Left ventricle myocardium inferior (tissue), 1 donor: ENCODE measurements around the gene NUCKS1. TPM values are rescaled to one million over a fixed set of nuclear protein-coding genes. Genes with fewer than 3 reads are reported as not detected.

Source experiments
- DNase-seq: peaks from one replicate; pipeline ENCODE4 v3.0.0-alpha.2; 2020
- H3K27ac ChIP-seq: fragments of 200-600 bp; replicated peaks from 2 replicates; pipeline ENCODE4 v1.8.0; 2021
- H3K27me3 ChIP-seq: fragments of 200-600 bp; 2 replicates; pipeline ENCODE4 v1.8.0; 2021; ENCODE audit warnings: low read depth
- H3K36me3 ChIP-seq: fragments of 200-600 bp; 2 replicates; pipeline ENCODE4 v1.8.0; 2021
- H3K4me1 ChIP-seq: fragments of 200-600 bp; 2 replicates; pipeline ENCODE4 v1.8.0; 2021
- H3K4me3 ChIP-seq: fragments of 200-600 bp; 2 replicates; pipeline ENCODE4 v1.8.0; 2021; ENCODE audit warnings: mild to moderate bottlenecking, moderate library complexity
- H3K9me3 ChIP-seq: fragments of 200-600 bp; replicated peaks from 2 replicates; pipeline ENCODE4 v1.8.0; 2021
- intact Hi-C: fragments of 100-400 bp; cut with micrococcal nuclease; formaldehyde crosslinking; loops from one replicate; pipeline ENCODE4 v1.11.0; 2022
- total RNA-seq: library from RNA; stranded (reverse); fragmentation: NEBNext Ultra II Directional; extraction: Animal tissue kit (Norgen Biotek cat#: 25700); gene quantifications from one replicate; pipeline ENCODE4 v1.2.1, GENCODE V29; 2021
- TF ChIP-seq, protein P1 (sequence below): fragments of 200-600 bp; IDR thresholded peaks from 2 replicates; pipeline ENCODE4 v1.8.0; 2021; ENCODE audit warnings: antibody characterized with exemption, mild to moderate bottlenecking, borderline replicate concordance
- donor health status: DM: no; HTN: yes; CAD: no; lungs with severe emphysema.

Gene NUCKS1
- total RNA-seq, 1 donor from 2014 or later, result 217 TPM

GRCh38 chr1:205672970-205673369 lies 77.0 kb downstream of the NUCKS1 start:
- Histone ChIP-seq H3K36me3 (no peaks in the 10 kb centered on the region), H3K9me3 (no peaks in the 10 kb centered on the region), H3K4me1 (peaks cover 45% of the 10 kb centered on the region), H3K27me3 (no peaks in the 10 kb centered on the region), H3K4me3 (no peak overlapping the region), H3K27ac (no peak overlapping the region)
- intact Hi-C loops, result no loop called here
- DNase-seq, result no peak
- TF ChIP-seq, protein P1, sequence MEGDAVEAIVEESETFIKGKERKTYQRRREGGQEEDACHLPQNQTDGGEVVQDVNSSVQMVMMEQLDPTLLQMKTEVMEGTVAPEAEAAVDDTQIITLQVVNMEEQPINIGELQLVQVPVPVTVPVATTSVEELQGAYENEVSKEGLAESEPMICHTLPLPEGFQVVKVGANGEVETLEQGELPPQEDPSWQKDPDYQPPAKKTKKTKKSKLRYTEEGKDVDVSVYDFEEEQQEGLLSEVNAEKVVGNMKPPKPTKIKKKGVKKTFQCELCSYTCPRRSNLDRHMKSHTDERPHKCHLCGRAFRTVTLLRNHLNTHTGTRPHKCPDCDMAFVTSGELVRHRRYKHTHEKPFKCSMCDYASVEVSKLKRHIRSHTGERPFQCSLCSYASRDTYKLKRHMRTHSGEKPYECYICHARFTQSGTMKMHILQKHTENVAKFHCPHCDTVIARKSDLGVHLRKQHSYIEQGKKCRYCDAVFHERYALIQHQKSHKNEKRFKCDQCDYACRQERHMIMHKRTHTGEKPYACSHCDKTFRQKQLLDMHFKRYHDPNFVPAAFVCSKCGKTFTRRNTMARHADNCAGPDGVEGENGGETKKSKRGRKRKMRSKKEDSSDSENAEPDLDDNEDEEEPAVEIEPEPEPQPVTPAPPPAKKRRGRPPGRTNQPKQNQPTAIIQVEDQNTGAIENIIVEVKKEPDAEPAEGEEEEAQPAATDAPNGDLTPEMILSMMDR, result no peak

DNA sequence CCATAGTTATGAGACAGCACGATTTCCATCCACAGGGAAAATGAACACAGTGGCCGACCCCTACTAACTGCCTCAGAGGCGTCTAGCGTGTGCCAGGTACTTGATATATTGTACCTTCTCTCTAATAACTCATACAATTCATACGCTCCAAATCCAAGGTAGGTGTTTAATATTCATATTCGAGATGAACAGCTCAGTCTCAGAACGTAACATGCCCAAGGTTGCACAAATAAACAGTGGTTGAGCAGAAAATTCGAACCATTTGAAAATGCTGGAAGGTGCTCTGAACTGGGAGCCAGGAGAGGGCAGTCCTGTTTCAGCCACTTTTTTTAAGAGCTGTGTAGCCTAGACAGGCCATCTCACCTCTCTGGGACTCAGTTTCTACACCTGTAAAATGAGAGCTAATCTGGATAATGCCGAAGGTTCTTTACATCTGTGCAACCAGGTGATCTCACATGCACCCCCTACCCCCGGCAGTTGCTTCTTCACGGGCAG lies 77.5 kb downstream of the NUCKS1 start:
- TF ChIP-seq, protein P1, result peak; percentile 13
- Histone ChIP-seq H3K27me3 (no peaks in the 10 kb centered on the region), H3K4me1 (peaks cover 40% of the 10 kb centered on the region), H3K9me3 (no peaks in the 10 kb centered on the region), H3K4me3 (no peak overlapping the region), H3K27ac (no peak overlapping the region), H3K36me3 (no peaks in the 10 kb centered on the region)
- DNase-seq, result no peak
- intact Hi-C loops, result no loop called here

DNA sequence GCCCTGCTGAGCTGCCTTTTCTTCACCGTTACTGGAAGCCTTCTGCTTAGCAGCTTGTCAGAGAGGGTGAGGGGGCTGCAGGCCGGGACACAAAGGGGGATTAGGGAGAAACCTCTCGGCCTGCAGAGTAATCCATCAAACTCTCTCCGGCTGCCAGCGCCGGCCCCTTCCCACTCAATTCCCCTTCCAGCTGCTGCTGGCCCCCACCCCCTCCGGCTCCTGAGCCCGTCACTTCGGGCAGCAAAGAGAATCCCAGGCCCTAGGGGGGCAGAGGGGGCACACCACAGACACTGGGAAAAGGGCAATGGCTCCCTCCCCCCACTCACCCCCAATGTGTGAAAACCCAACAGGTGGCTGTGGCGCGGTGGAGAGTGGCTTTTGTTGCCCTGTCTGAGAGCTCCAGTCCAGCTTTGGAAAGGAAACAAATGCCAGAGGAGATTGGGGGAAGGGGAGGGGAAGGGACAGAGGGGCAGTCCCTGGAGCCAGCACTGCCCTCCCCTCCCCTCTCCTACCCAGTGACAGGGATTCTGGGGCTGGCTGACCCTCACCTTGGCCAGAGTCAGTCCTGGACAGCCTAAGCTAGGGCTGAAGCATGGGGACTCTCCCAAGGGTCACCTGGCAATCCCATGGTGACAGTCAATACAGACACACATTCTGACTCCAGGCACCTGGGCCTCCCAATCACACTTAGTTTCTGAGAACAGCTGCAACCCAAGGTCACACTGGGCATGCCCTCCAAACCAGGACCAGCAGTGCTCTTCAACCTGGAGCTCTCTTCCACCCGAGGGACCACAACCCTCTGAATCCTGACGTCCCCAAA lies 79.2 kb downstream of the NUCKS1 start:
- H3K27ac ChIP-seq, result no peak overlapping the region

GRCh38 chr1:205670150-205670446 lies 79.9 kb downstream of the NUCKS1 start:
- TF ChIP-seq, protein P1, result no peak
- Histone ChIP-seq H3K36me3 (no peaks in the 10 kb centered on the region), H3K9me3 (no peaks in the 10 kb centered on the region), H3K4me3 (no peak overlapping the region), H3K27me3 (no peaks in the 10 kb centered on the region), H3K4me1 (peaks cover 41% of the 10 kb centered on the region), H3K27ac (no peak overlapping the region)
- intact Hi-C loops, result no loop called here
- DNase-seq, result no peak

More for the DNA sequence above, 79.2 kb downstream of the NUCKS1 start:
- H3K4me1 ChIP-seq, result peaks cover 36% of the 10 kb centered on the region
- TF ChIP-seq, protein P1, result no peak
- no peak for DNase-seq
- no peaks in the 10 kb centered on the region for H3K36me3 ChIP-seq
- no peaks in the 10 kb centered on the region for H3K9me3 ChIP-seq
- H3K27me3 ChIP-seq, result no peaks in the 10 kb centered on the region
- intact Hi-C loops, result no loop called here
- H3K4me3 ChIP-seq, result no peak overlapping the region

GRCh38 chr1:205669341-205670149 lies 80.4 kb downstream of the NUCKS1 start:
- Histone ChIP-seq H3K4me3 (no peak overlapping the region), H3K27ac (no peak overlapping the region), H3K9me3 (no peaks in the 10 kb centered on the region), H3K36me3 (no peaks in the 10 kb centered on the region), H3K4me1 (peaks cover 41% of the 10 kb centered on the region), H3K27me3 (no peaks in the 10 kb centered on the region)
- TF ChIP-seq, protein P1, result no peak
- intact Hi-C loops, result no loop called here
- no peak for DNase-seq
